Activated naive CD8-positive, alpha-beta T cell treated with anti-CD3 and anti-CD28 coated beads, Interleukin-2, amount 50 U/mL, for 16 hours (primary cell): ENCODE data around the gene SLC4A4.
"Not testable (repeated sequence)": the region's sequence is repeated elsewhere in the genome, so short reads cannot be mapped to it uniquely, and the experiment has no call there.

Experiments
- DNase-seq: peaks from one replicate; pipeline ENCODE4 v3.0.0-alpha.2; 2020; ENCODE audit warnings: low read depth, low spot score

SLC4A4 gene

DNA sequence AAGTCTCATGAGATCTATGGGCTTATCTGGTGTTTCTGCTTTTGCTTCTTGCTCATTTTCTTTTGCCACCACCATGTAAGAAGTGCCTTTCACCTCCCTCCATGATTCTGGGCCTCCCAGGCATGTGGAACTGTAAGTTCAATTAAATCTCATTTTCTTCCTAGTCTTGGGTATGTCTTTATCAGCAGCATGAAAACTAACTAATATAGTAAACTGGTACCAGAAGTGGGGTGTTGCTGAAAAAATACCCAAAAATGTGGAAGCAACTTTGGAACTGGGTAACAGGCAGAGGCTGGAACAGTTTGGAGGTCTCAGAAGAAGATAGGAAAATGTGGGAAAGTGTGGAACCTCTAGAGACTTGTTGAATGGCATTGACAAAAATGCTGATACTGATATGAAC lies 70.1 kb downstream of the SLC4A4 start:
- not testable (repeated sequence) for DNase-seq

DNA sequence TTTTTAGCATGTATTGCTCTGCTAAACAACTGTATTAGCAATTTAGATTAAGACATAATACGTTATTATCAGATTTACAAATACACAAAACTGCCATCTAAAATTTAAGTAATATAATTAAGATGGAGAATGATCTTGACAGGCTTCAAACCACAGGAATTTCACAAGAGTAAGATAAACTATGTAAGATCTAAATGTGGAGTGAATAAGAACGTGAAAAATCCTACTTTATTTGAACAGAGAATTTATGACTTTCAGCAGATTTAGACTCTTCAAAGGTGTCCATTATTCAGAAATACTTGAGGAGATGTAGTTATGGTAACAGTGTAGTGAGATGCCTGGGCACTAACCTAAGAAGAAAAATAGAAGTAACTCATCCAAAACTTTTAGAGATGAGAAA lies 73.2 kb downstream of the SLC4A4 start:
- DNase-seq = no peak

DNA sequence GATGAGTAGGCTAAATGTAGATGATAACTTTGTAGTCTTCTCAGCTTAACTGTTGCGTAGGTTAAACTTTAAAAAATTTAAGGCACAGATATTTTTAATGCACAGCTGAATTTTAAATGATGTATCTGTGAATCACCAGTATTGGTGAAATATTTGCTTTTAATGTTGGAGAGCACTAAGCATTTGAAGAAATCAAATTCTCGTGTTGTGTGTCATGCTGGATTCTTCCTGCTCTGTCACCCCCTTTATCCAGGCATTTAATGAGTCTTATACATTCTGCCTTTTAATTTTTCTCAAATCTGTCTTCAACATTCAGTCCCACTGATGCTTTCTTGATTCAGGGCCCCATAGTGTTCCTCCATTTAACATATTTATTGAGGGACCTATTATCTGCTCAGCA lies 76.7 kb downstream of the SLC4A4 start:
- no peak for DNase-seq

- no peak for DNase-seq
Observed at GRCh38 chr4:71417150-71417549, 78.3 kb downstream of the SLC4A4 start.

DNA sequence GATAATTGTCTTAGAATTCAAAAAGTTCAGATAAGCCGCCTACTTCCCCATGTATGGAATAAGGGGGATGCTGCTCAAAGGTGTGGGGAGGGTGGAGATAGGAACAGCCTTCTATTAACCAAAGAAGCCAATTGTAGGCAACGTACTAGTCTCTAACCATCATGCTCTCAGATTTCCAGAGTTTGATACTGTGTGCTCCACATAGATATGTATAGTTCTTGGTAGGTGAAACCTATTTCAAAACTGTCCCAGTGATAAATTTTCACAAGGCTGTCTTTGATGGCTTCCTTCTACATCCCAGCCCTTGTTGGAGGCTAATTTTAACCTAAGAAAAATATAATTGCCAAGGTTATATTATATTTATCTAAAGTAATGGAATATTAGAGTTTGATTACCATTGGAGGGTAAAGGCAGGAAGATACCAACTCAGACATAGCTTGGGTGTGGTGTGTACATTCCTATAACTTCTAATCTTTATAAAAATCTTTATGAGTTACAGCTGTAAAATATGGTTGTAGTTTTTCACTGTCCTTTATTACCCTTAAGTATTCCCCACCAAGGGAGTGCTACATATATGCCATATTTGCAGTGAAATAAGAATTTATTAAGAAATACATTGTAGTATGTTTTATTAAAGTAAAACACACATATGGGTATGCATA lies 87.7 kb downstream of the SLC4A4 start:
- no peak for DNase-seq

DNA sequence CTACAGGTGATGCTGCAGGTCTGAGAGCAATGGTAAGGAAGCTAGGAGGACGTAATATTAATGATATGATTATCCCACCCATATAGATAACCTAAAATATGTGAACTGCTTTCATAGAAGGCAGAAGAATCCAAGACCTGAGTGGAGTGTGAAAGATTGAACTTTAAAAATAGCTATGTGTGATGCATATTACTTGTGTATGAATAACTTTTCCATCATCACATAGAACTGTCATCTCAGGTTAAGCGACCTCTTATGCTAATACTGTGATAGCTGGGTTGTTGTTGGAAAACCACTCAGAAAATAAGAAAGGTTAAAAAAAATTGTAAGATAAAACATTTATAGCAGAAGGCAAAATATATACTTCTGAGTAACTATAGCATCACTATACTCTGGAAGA lies 90.3 kb downstream of the SLC4A4 start:
- DNase-seq = no peak

DNA sequence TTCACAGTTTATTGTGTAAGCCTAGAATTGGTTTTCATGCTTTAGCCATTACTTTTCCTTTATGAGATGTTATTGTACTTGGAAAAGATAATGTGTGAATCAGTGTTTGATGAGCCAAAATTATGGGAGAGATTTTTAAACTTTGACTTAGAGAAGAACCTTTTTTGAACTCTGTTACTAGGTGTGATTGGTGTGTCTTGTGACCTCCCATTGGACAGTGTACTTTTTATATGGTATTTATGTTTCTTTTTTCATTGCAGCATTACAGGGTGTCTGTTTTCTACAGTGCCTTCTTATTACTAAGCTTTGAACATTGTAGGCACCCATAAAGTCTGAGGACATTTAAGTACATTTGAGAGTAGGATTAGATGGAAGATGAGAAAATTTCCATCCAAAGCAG lies 91.1 kb downstream of the SLC4A4 start:
- no peak for DNase-seq

- DNase-seq = no peak
Observed at GRCh38 chr4:71430609-71431008, 91.8 kb downstream of the SLC4A4 start.

DNA sequence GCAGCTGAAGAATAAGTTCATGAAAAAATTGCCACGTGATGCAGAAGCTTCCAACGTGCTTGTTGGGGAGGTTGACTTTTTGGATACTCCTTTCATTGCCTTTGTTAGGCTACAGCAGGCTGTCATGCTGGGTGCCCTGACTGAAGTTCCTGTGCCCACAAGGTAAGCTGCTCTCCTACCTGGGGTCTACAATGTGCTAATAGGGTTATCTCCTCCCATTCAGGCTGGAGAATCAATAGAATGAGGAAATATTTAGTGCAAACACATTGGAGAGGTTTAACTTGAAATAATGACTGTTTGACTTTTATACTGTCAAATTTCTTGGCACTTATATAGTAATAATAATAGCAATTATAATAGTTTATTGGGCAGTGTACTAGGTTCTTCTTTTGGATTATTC lies 101.8 kb downstream of the SLC4A4 start:
- DNase-seq = no peak

- DNase-seq = no peak
Observed at GRCh38 chr4:71441186-71442169, 102.7 kb downstream of the SLC4A4 start.

DNA sequence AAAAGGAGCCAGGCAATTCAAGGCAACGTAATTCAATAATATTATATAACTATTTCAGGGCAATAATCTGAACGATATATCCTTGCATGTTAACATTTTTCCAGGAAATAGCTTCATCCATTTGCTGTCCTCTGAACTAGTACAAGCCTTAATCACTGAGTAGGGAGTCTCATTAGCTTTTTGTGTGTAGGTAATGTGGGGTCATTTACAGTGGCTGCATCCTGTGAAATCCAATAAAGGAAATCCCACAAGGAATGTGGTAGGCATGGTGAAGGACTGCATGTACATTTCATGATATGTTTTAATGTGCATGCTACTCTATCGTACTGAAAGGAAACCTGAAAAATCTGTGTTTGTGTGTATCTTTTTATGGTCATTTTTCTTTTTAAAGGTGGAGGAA lies 103.5 kb downstream of the SLC4A4 start:
- DNase-seq = no peak

- DNase-seq = no peak
Observed at GRCh38 chr4:71444395-71444794, 105.6 kb downstream of the SLC4A4 start.

- no peak for DNase-seq
Observed at GRCh38 chr4:71445811-71446210, 107.0 kb downstream of the SLC4A4 start.

GRCh38 chr4:71446479-71447081 lies 107.8 kb downstream of the SLC4A4 start:
- DNase-seq = no peak

DNA sequence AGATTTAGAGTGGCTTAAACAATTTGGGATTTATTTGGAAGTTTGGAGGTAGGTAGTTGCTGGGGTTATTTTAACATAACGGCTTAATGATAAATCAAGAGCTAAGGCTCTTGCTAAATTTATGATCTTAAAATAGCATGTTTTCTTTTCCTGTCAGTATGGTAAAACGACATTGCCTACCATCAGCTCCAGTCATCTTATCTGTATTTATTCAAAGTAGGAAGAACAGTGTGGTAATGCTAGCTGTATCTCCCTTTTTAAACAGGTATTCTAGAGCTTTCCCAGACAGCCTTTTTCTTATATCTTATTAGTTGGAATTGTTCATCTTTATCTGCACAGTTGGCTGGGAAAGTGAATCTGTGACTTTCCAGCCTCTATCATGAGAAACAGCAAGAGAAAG lies 110.2 kb downstream of the SLC4A4 start:
- DNase-seq = no peak

DNA sequence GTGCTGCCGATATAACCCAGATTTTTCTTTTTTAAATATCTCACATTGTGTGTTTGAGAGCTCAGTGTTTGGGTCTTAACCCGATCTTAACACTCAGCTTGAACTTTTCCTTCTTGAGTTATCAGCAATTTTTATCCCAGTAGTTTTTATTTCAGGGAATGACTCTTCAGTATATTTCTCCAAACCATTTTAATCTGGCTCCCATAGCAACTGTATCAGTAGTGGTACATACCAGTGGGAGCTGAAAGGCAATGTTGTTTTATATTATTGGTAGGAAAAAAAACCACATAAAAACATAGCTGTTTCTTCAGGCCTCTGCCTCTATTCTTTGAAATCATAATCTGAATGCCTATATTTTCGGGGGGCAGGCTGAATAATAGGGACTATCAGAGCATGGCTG lies 111.1 kb downstream of the SLC4A4 start:
- no peak for DNase-seq

DNA sequence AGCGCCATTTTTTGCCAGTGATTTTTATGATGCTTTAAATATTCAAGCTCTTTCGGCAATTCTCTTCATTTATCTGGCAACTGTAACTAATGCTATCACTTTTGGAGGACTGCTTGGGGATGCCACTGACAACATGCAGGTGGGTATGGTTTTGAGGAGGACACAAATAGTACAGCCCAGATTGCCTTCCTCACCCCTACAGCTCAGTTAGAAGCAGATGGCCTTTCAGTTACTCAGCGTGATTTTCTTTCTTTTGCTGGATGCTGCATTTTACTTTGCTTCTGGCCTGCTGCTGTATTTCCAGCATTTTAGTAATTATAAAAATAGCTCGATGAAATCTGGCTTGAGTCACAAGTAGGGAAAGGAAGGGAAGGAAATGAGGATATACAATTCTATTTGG lies 114.7 kb downstream of the SLC4A4 start:
- no peak for DNase-seq

- DNase-seq = no peak
Observed at GRCh38 chr4:71456841-71457240, 118.0 kb downstream of the SLC4A4 start.

DNA sequence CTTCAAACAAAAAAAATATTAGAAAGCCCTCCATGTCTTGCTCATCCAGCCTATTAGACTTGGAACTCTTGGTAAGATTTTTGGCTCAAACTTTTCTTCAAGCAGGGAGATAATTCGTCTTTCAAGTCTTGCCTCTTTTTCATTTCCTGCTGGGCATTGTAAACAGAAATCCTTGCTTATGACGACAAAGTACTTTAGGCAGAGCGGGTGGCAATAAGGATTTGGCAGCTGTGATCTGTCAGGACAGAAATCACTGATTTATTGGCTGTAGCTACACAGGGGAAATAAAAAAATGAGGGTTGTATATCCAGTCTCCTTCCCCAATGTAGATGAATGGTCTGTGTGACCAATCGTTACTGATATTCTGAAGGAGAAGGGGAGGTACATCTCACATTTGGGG lies 121.6 kb downstream of the SLC4A4 start:
- no peak for DNase-seq

GRCh38 chr4:71461422-71461821 lies 122.6 kb downstream of the SLC4A4 start:
- DNase-seq = no peak

GRCh38 chr4:71466775-71467174 lies 128.0 kb downstream of the SLC4A4 start:
- no peak for DNase-seq

GRCh38 chr4:71468116-71468710 lies 129.4 kb downstream of the SLC4A4 start:
- DNase-seq = no peak
